ENCODE measurements around the gene ACTG2.
"Not testable (repeated sequence)": the region's sequence is repeated elsewhere in the genome, so short reads cannot be mapped to it uniquely, and the experiment has no call there.

The ACTG2 gene

GRCh38 chr2:73892631-73893329 lies at the start of gene ACTG2:
Gene ACTG2, plus strand, starts transcription at chr2:73893008. Its CDS starts 8,304 bp downstream, at chr2:73901312.
- DNase-seq: no peak

DNA sequence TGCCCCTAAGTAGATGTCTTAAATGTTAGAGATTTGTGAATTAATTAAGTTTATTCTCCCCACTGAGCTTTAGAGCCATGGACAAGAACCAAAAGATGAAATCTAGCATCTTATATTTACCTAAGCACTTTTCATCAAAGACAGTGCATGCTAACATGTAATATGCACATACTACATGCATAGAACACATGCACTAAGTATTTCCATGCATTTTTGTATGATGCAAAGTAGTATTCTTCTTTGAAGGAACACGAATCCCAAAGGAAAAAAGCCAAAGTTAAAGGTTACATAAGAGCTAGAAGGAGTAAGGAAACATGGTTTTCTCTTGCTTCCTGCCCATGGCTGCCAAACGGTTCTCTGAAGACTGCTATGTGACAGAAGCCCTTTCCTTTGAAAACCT lies 48.7 kb upstream of the ACTG2 start:
- no peak for DNase-seq

DNA sequence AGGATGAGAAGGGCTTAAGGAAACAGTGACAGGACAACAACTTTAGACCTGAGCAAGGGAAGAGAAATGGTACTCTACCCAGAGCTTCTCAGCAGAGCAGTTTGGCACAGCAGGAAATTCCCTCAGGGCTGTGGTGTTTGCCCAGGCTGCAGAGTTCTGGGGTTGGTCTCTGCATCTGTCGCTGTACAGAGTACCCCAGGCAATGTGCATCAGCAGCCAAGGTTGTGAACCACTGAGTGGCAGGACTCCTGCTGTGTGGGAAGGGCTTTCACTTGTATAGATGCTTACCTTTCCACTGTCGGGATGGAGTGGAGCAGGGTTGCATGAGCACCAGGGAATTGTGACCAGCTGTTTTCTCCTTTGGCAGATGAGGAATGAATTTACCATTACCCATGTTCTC lies 42.8 kb upstream of the ACTG2 start:
- no peak for DNase-seq

DNA sequence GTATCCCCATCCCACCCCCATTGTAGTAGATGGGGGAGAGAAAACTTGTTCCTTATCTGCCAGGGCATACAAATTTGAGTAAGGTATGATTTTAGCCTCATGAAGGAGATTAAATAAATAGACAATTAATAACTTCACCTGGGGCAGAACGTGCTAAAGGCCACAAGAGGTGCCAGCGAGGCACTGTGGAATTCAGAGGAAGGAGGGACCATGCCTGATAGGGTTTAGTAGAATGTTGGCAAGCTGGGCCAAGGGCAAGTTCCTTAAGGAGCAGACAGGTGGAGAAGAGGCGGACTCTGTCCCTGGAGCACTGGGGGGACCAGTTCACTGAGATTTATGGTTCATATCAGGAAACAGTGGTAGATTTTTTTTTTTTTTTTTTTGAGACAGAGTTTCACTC lies 41.5 kb upstream of the ACTG2 start:
- no peak for DNase-seq

GRCh38 chr2:73852020-73852419 lies 40.8 kb upstream of the ACTG2 start:
- no peak for DNase-seq

- no peak for DNase-seq
Measured at GRCh38 chr2:73855526-73855925, 37.3 kb upstream of the ACTG2 start.

- DNase-seq: no peak
Measured at GRCh38 chr2:73856214-73856613, 36.6 kb upstream of the ACTG2 start.

DNA sequence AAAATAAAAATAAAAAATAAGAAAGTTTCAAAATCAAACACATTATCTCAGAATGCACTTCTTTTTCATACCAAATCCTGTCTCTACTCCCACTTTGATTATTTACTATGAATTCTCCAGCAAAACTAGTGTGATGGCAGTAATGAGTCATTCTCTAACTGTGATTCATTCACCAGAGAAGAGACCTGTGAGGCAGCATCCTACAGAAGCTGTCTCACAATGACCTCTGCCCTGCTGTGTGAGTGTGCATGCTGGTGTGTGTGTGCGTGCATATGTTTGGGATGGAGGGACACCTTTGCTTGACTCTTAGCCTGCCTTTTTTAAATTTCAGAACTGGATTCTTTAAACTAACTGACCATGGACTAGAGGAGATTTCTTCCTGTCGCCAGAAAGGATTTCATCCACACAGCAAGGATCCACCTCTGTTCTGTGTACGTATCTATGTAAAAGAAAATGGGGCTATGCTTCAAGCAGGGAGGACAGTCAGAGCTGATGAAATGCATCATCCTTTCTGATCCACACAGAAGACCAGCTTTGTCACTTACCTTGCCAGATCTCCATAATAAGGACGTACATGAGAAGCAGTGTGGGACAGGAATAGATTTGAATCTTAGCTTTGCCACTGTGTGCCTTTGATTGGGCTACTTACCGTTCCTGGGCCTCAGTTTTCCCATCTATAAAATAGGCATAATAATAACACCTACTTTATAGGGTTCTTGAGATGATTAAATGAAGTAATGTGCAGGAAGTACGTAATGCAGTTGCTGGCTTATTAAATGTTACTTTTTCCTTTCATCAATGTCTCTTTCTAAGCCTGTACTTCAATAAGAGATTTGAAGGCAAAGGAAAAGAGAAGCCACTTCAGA lies 32.9 kb upstream of the ACTG2 start:
- DNase-seq: no peak

GRCh38 chr2:73862987-73863386 lies 29.8 kb upstream of the ACTG2 start:
- DNase-seq: no peak

DNA sequence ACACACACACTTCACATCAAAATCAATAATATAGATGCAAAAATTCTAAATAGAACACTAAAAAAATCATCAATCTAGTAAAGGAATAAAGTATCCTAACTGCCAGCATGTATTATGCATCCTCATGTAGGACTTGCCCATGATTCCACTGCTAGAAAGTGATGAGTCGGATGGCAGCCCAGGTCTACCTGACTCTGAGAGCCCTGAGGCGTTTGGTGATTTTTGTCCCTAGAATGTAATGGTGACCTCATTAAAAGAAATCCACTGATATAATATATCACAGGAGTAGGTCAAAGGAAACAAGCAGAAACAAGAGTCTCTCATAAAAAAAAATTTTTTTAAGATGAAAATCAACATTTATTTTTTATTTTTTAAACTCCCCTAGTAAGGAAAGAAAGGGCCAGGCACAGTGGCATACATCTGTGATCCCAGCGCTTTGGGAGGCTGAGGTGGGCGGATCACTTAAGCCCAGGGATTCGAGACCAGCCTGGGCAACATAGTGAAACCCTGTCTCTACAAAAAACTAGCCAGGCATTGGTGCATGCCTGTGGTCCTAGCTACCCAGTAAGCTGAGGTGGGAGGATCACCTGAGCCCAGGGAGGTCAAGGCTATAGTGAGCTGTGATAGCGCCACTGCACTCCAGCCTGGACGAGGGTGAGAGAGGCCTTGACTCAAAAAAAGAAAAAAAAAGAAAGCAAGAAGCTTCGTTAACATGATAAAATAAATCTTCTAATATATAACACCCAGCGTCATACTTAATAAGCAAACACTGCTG lies 24.4 kb upstream of the ACTG2 start:
- no peak for DNase-seq

GRCh38 chr2:73870084-73870483 lies 22.7 kb upstream of the ACTG2 start:
- DNase-seq: no peak

DNA sequence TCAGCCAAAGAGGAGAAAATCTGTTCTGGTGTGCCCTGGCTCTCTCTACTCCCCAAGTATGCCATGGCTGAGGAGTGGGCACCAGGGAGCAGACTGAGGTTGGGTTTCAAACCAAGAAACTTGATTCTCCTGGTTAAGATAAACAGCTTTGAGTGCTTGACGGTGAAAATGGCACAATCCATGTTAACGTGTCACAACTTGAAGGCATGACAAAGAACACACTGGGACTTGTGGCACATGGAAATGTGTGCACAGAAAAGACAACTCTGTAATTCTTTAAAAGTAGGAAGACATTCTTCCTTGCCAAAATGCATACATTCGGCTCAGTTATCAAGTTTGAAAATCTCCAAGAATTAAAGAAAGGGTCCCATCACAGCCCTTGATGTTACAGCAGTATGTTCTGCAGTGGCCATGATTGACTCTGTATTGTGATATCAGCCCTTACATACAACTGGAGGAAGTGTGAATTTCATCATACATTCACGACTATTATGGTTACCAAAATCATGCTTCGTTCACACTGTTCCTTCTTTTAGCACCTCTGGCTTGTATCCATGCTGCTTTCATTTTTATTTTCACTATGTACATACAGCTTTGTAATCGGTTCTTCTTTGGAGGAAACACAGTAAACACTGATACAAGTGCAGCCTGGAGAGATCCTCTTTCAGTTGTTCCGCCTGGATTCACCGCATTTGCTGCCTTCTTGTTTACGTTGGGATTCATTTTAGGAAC lies 15.6 kb upstream of the ACTG2 start:
- no peak for DNase-seq

- DNase-seq: not testable (repeated sequence)
Measured at GRCh38 chr2:73877984-73878383, 14.8 kb upstream of the ACTG2 start.

DNA sequence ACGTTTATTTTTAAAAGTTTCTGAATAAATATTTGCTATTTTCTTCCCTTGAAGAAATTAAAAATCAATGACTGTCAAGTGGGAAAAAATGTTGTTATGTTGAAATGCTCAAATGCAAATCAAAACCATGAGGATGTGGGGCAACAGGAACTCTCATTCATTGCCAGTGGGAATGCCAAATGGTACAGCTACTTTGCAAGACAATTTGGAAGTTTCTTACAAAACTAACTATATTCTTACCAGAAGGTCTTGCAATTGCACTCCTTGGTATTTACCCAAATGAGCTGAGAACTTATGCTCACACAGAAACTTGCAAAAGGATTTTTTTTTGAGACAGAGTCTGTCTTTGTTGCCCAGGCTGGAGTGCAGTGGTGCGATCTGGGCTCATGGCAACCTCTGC lies 7.4 kb upstream of the ACTG2 start:
- DNase-seq: no peak

GRCh38 chr2:73886357-73886756 lies 6.5 kb upstream of the ACTG2 start:
- no peak for DNase-seq

DNA sequence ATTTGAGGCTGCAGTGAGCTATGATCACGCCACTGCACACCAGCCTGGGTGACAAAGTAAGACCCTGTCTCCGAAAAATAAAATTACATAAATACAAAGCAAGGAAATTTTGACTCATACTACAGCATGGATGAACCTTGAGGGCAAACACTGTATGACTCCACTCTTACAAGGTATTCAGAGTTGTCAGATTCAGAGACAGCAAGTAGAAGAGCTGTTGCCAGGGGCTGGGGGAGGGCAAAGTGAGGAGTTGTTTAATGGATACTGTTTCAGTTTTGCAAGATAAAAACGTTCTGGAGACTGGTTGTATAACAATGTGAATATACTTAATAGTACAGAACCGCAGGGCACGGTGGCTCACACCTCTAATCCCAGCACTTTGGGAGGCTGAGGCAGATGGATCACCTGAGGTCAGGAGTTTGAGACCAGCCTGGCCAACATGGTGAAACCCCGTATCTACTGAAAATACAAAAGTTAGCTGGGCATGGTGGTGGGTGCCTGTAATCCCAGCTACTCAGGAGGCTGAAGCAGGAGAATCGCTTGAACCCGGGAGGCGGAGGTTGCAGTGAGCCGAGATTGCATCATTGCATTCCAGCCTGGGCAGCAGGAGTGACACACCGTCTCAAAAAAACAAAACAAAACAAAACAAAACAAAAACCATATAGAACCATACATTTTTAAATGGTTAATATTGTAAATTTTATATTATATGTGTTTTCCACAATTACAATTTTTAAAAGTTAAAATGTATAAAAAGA lies 5.0 kb upstream of the ACTG2 start:
- DNase-seq: not testable (repeated sequence)

DNA sequence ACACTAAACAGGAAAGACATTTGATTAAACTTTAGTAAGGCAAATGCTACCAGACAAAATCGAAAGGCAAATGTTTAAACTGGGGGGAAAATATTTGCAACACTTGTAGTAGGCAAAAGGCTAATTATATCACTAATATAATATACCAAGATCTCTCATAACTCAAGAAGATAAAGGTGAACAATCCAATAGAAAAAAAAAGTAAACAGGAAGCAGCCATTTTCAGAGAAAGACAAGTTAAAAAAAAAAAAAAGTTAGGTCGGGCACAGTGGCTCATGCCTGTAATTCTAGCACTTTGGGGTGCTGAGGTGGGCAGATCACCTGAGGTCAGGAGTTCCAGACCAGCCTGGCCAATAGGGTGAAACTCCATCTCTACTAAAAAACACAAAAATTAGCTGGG lies 4.4 kb upstream of the ACTG2 start:
- no peak for DNase-seq

DNA sequence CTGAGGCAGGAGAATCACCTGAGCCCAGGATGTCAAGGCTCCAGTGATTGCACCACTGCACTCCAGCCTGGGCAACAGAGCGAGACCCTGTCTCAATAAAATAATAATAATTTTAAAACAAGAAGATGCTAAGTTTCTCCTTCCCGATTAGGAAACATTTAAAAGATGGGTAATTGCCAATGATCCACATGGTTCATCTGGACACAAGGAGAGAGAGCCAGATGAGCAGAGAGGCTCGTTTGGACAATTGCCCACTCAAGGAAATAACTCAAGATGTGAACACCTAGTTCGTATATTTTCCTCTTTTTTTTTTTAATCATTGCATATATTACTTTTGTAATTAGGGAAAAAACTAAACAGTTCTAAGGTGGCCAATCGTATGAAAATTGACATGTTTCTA lies 3.6 kb upstream of the ACTG2 start:
- no peak for DNase-seq

DNA sequence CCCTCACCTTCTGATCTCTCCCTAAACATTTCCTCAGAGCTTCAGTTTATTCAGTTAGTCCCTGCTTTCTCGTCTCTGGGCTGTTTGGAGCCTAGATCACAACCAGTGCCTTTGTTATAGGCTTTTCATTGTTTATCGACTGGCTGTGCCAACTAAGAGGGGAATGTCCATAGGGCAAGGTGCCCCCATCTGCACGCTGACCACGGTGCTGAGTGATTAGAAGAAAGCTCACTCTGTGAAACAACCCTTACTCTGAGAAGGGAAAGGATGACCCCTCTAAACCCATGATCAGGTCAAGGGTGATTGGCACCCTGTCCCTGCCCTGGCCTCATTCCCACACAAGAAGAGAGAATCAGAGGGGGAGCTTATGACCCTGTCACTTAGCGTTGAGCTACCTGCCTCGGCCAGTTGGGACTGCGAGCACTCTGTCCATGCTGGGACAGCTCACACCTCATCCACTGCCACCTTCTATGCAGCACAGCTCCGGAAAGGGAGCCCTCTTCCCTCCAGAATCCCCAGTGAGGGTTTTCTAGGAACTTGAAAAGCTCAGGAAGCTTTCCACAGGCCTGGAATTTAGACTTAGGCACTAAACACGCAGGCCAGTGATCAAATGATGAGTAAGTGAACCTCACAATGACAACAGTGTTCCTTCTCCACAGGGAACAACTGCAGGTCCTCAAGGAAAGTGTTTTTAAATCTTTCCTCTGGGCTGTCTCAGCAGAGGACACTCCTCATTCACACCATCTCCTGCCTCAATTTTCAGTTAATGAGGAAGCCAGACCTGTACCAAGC lies 2.3 kb upstream of the ACTG2 start:
- no peak for DNase-seq

- DNase-seq: no peak
Measured at GRCh38 chr2:73891276-73891901, 1.4 kb upstream of the ACTG2 start.
